Measurements from ENCODE around the gene RNF39. TPM values are rescaled to one million over a fixed set of nuclear protein-coding genes. Genes with fewer than 3 reads are reported as not detected.

RNF39 gene
- total RNA-seq, 2 donors from 2014 or later: not detected

- Histone ChIP-seq H3K4me3 (no peak overlapping the region), H3K4me1 (ENCODE audit: control insufficient read depth in 1 of 2, low read depth in 2 of 2) (peaks cover 14 to 40% of the 10 kb centered on the region in 2 donors), H3K27me3 (replicated peaks; ENCODE audit: insufficient read depth) (no peaks in the 10 kb centered on the region), H3K36me3 (peaks cover under 1% of the 10 kb centered on the region), H3K27ac (no peak overlapping the region), H3K9me3 (no peaks in the 10 kb centered on the region)
- no peak for TF ChIP-seq CTCF (IDR thresholded peaks at IDR 0.05)
- DNase-seq (ENCODE audit: low spot score) (no peak), ATAC-seq (ENCODE audit: insufficient number of reproducible peaks, low FRiP score, low read depth) (no peak)
These were observed 12.3 kb downstream of the RNF39 start for GRCh38 chr6:30063315-30063714.

- Histone ChIP-seq H3K36me3 (no peaks in the 10 kb centered on the region), H3K27me3 (replicated peaks; ENCODE audit: insufficient read depth) (no peaks in the 10 kb centered on the region), H3K27ac (peak overlapping the region in 1 of 2 donors; percentile 96), H3K4me1 (ENCODE audit: control insufficient read depth in 1 of 2, low read depth in 2 of 2) (peaks cover 10 to 33% of the 10 kb centered on the region in 2 donors), H3K4me3 (peak overlapping the region; percentile 97), H3K9me3 (no peaks in the 10 kb centered on the region)
- ATAC-seq (ENCODE audit: insufficient number of reproducible peaks, low FRiP score, low read depth) (no peak), DNase-seq (ENCODE audit: low spot score) (no peak)
- TF ChIP-seq CTCF (IDR thresholded peaks at IDR 0.05): no peak
These were observed 12.9 kb downstream of the RNF39 start for GRCh38 chr6:30062471-30063178.

GRCh38 chr6:30061858-30062458 lies 13.6 kb downstream of the RNF39 start:
- Histone ChIP-seq H3K27ac (peak overlapping the region; percentile 86 to 96), H3K27me3 (replicated peaks; ENCODE audit: insufficient read depth) (no peaks in the 10 kb centered on the region), H3K4me1 (ENCODE audit: control insufficient read depth in 1 of 2, low read depth in 2 of 2) (peaks cover 8 to 32% of the 10 kb centered on the region in 2 donors), H3K36me3 (no peaks in the 10 kb centered on the region), H3K4me3 (peak overlapping the region; percentile 97), H3K9me3 (no peaks in the 10 kb centered on the region)
- TF ChIP-seq CTCF (IDR thresholded peaks at IDR 0.05): no peak
- DNase-seq (ENCODE audit: low spot score) (no peak), ATAC-seq (ENCODE audit: insufficient number of reproducible peaks, low FRiP score, low read depth) (no peak)

GRCh38 chr6:30061092-30061857 lies 14.3 kb downstream of the RNF39 start, which contains the start of gene POLR1H:
POLR1H (plus strand) TSS chr6:30061265; CDS start chr6:30061525, 260 bp downstream.
- no peak for TF ChIP-seq CTCF (IDR thresholded peaks at IDR 0.05)
- Histone ChIP-seq H3K4me3 (peak within 1 kb of the TSS; percentile 97), H3K9me3 (no peaks in the 10 kb centered on the region), H3K36me3 (no peaks in the 10 kb centered on the region), H3K27ac (peak within 1 kb of the TSS; percentile 86 to 96), H3K27me3 (replicated peaks; ENCODE audit: insufficient read depth) (no peaks in the 10 kb centered on the region), H3K4me1 (ENCODE audit: control insufficient read depth in 1 of 2, low read depth in 2 of 2) (peaks cover 8 to 31% of the 10 kb centered on the region in 2 donors)
- ATAC-seq (ENCODE audit: insufficient number of reproducible peaks, low FRiP score, low read depth) (peak; percentile 89), DNase-seq (ENCODE audit: low spot score) (peak; percentile 69)

- no peaks in the 10 kb centered on the region for H3K27me3 ChIP-seq (replicated peaks; ENCODE audit: insufficient read depth)
- no peak for TF ChIP-seq CTCF (IDR thresholded peaks at IDR 0.05)
- peak overlapping the region; percentile 97 for H3K4me3 ChIP-seq
- ATAC-seq (ENCODE audit: insufficient number of reproducible peaks, low FRiP score, low read depth): peak; percentile 14
- peak overlapping the region; percentile 86 to 96 for H3K27ac ChIP-seq
- peaks cover 8 to 25% of the 10 kb centered on the region in 2 donors for H3K4me1 ChIP-seq (ENCODE audit: control insufficient read depth in 1 of 2, low read depth in 2 of 2)
- no peak for DNase-seq (ENCODE audit: low spot score)
- peaks cover under 1% of the 10 kb centered on the region for H3K36me3 ChIP-seq
- no peaks in the 10 kb centered on the region for H3K9me3 ChIP-seq
These were observed 14.9 kb downstream of the RNF39 start for GRCh38 chr6:30060606-30061091.

Data from thoracic aorta (tissue), 2 donors.